ENCODE measurements around the gene FUZ.

DNA sequence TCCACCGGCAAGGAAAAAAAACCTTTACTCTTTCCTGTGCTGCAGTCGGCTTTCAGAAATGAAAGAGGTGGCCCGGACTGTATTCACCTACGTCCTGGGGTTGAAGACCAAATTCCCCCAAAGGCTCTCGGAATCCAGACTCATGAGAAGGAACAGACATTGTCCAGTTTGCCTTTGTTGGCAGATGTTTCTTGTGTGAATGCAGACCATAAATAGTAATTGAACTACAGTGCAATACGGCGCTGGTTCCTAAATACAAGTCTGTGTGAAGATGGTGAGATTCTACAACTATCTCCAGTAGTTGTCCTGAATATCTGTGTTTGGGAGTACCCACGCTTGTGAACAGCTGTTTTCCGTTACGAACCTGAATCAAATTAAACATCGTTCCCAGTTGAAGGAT lies 26.6 kb upstream of the FUZ start:
- TF ChIP-seq CTCF (conservative IDR thresholded peaks at IDR 0.05; ENCODE audit: low read length) (no peak), EZH2phosphoT487 (IDR thresholded peaks at IDR 0.05; ENCODE audit: borderline replicate concordance) (no peak)

All from Loucy (cell line).